G401 (cell line): ENCODE measurements around the gene ILDR2. TPM values are rescaled to one million over a fixed set of nuclear protein-coding genes. Genes with fewer than 3 reads are reported as not detected.
A peak's percentile ranks its signal among the peaks of the same experiment; 100 is the strongest.

Experiments used
- DNase-seq: peaks from one replicate; pipeline ENCODE4 v3.0.0-alpha.2; 2015; ENCODE audit warnings: low spot score
- in situ Hi-C: cut with HindIII; loops from 2 replicates; pipeline ENCODE4 v1.10.0; 2016; ENCODE audit warnings: low sequenced_read_pairs, mixed read lengths
- total RNA-seq: library from RNA; depleted of rRNA; stranded (reverse); fragments of >200 nt; shearing (Covaris generic); gene quantifications from 2 replicates; pipeline ENCODE4 v1.2.3, GENCODE V29; 2014

The ILDR2 gene
- total RNA-seq, 1 experiment from 2014 or later = 1.6 TPM

GRCh38 chr1:166974647-166975345, 544 bp downstream of the ILDR2 start:
- peak; percentile 18 for DNase-seq
- in situ Hi-C loops = no loop called here

DNA sequence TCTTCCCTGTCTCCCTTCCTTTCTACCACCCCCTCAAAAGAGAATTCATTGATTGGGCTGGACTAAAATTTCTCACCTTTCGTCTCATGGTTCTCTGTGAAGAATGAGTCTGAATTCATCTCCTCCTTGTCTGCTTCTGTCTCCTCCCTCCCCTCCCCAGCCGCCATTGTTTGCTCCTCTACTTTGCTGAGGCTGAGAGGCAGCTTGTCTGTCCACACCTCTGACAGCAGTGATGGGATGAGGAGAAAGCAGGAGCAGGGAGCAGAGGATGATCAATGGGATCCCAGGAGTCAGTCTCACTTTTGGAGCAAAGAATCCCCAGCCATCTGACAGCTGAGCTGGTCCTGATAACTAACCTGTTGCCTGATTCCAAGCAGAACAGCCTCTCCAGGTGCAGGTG, 2.5 kb downstream of the ILDR2 start:
- in situ Hi-C loops = no loop called here
- no peak for DNase-seq

GRCh38 chr1:166972193-166972592, 3.1 kb downstream of the ILDR2 start:
- DNase-seq = no peak

DNA sequence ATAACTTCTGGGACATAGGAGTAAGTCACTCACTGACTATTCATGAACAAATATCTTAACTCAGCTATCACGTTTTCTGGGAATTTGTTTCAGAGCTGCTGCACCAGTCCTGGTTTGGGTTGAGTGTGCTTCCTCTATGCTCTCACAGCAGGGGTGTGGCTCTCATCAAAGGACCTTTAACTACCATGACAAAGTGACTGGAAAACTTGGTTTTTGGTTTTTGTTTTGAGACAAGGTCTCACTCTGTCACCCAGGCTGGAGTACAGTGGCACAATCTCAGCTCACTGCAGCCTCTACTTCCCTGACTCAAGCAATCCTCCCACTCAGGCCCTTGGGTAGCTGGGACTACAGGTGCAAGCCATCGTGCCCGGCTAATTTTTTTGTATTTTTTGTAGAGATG, 4.1 kb downstream of the ILDR2 start:
- in situ Hi-C loops = no loop called here
- DNase-seq = no peak

More at GRCh38 chr1:166972193-166972592, 3.1 kb downstream of the ILDR2 start:
- in situ Hi-C loops = no loop called here

DNA sequence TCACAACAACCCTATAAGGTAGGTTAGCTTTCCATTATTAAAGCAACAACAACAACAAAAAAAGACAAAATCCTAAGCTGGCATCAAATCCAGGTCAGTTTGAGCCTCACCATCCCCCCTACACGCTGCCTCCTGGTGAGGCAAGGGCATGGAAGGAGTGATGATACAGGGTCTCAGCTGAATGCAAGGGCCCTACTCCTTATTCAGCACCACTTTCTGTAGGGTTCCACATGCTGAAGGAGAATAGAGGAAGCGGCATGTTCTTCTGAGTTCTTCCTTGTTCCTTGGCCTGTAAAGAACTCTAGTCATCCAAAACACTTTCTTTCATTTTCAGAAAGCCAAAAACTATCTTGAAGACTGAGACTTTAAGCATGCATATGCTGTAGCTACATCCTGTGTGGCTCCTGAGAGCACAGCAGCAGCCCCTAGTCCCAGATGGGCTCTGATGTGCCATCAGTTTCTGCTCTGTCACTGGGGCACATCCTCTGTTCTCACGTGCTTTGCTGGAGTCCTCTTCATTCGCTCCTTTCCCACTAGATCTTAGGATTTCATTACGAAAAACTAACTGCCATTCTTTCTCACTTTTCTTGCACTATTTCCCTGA, 6.2 kb downstream of the ILDR2 start:
- in situ Hi-C loops = no loop called here
- DNase-seq = no peak

DNA sequence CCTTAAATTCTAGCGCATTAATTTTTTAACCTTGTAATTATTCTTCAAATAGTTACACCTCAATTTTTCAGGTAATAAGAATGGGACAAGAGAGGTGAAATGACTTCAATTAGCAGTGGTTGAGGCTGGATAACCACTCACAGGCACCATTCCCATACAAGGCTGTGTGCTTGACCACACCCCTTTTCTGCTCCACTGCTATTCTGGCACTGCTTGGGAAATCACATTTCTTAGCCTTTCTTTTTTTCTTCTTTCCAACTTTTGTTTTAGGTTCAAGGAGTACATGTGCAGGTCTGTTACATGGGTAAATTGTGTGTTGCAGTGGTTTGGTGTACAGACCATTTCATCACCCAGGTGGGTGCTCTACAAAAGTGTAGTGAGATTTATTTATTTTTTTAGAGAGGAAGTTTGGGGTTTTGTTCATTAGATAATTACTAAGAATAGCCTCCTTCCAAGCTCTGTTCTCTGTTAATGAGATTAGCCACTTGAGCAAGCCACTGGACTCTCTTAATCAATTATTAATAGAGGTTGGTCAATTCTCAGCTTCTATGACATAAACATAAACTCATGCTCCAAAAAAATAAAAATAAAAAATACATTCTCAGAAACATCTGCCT, 14.4 kb downstream of the ILDR2 start:
- in situ Hi-C loops = no loop called here

DNA sequence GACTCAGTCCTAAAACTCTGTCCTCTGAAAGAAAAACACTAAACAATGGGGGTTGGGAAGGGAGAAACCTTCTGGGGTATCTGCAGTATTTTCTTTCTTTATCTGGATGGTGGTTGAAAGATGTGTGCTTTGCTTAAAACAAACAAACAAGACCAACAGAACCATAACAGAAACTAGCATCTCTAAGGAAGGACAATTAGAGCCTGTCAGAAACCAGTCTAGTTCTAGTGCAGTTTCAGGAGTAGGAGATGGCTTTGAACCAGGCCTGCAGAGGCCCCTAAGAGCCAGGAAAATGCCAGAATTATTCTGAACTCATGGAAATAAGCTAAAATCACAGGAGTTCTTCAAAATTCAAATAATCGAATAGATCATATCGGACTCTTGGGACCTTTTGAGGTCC, 18.5 kb downstream of the ILDR2 start:
- in situ Hi-C loops = no loop called here
- DNase-seq = no peak

More for the DNA sequence above, 14.4 kb downstream of the ILDR2 start:
- no peak for DNase-seq

- no peak for DNase-seq
- in situ Hi-C loops = no loop called here
Measured at GRCh38 chr1:166956057-166956850, 19.1 kb downstream of the ILDR2 start.

DNA sequence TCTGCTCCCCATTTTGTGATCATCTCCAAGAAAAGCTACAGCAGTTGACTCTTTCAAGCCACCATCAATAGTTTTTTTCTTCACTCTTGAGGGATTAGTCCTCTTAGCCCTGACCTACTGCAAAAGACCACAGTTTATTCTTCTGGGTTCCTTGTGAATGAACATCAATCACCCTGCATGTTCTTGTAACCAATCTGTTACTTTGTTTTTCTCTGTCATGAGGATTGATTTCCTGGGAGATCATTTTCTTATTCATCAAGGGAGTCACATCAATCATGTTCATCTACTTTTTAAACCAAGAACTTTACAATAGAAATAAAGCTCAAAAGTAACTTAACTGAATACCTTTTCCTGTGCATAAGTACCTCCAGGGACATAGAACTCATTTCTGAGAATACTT, 21.8 kb downstream of the ILDR2 start:
- DNase-seq = no peak
- in situ Hi-C loops = no loop called here

DNA sequence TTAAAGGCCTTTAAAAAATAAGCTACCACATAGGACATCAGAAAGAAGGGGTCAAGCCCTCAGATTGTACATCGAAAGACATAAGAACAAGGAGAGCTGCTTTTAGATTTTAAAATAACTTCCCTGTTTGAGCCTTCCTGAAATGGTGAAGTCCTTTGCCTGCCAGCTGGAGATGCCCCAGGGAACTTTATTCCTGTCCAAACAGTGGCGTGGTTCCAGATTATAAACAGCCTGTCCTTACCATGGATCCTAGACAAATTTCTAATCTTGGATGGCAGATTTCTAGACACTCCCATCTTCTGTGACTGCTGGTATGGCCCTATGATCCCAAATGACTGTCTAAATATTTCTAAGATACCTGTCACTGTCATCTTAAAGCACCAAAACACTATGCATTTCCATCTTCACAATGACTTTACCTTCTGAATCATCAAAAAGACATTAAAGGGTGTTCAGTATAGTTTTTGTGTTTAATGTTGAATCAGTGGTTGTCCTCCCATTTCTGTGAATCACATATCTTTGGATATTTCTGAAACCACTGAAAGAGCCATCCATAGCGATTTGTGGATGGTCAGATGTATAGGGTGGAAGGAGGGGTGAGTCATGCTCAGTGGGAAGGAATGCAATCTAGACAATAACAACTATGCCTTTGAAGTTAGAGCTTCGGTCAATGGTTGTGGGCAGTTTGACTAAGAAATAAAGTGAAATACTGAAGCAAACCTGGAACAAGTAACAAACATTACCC, 23.2 kb downstream of the ILDR2 start:
- peak; percentile 15 for DNase-seq
- in situ Hi-C loops = no loop called here

DNA sequence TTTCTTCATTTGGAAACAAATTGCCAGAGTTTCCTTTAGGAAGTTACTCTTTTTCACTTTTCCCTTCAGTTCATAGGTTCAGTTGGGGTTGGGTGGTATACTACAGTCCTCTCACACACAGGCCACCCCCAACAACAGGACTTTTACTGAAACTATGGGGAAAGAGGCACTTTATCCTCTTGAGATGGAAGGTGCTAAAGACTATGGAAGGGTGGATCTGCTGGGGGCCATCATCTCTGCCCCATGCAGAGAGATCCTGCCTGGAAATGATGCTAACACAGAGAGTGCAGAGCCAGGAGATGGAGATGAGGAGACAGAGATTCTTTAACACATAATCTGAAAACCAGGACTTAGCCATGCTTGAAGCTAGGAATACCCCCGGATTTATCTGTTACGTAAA, 24.3 kb downstream of the ILDR2 start:
- in situ Hi-C loops = no loop called here
- no peak for DNase-seq

- peak; percentile 7 for DNase-seq
- in situ Hi-C loops = no loop called here
Measured at GRCh38 chr1:166950156-166950555, 25.2 kb downstream of the ILDR2 start.

DNA sequence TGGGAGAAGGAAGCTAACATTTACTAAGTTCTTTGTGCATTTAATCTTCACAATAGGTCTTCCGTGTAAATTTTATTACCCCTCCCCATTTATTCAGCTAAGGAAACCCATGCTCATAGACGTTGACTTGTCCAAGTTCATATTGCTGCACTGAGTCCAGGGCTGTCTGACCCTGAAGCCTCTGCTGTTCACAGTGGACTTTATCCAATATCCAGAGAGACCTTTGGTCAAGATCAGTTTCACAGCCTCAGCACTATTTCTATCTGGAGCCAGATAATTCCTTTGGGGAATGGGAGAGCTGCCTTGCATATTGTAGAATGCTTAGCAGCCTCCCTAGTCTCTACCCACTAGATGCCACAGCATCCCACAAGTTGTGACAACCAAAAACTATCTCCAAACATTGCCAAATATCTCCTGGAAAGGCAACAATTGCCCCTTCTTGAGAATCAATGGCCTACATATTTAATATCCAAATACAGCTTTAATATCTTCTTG, 26.4 kb downstream of the ILDR2 start:
- in situ Hi-C loops = no loop called here
- DNase-seq = no peak

DNA sequence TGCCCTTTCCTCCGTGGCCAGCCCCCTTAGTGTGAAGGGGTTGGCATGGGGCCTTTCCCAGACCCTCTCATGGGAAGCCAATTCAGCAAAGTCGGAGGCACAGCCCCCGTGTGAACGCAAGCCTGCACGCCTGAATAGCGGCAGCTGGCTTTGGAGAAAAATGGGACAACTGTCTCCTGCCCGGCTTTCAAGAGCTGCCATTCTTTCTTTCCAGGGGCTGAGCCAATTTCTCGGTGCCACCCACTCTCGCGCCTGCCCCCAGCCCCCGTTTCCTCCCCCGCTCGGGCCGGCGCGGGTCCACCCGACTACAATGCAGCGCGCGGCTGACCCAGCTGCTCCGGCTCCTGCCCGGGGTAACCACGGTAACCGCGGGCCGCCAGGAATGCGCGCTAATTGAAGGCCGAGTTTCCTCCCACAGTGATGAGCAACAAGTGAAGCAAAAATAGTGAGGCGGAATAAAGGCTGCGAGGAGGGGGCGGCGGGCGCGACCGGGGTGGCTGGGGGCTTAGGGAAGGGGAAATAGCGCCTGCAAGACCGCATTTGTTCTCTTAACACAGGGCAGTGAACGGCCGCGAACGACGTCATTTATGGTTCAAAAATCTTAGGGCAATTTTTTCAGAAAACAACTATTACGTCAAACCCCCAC, 27.8 kb downstream of the ILDR2 start:
- in situ Hi-C loops = no loop called here
- peak; percentile 37 for DNase-seq

- DNase-seq = no peak
- in situ Hi-C loops = no loop called here
Measured at GRCh38 chr1:166944186-166944967, 31.0 kb downstream of the ILDR2 start.

GRCh38 chr1:166939741-166940375, 35.5 kb downstream of the ILDR2 start:
- no peak for DNase-seq
- in situ Hi-C loops = no loop called here

GRCh38 chr1:166937962-166938361, 37.4 kb downstream of the ILDR2 start:
- in situ Hi-C loops = no loop called here
- DNase-seq = no peak
